H9 (cell line): ENCODE results near the gene TMEM272. TPM values are rescaled to one million over a fixed set of nuclear protein-coding genes. Genes with fewer than 3 reads are reported as not detected.

Experiments used
- DNase-seq: peaks from one replicate; pipeline ENCODE4 v3.0.0-alpha.2; 2017
- H2AFZ ChIP-seq: one replicate; pipeline ENCODE4 v1.6.1; 2013; ENCODE audit warnings: mild to moderate bottlenecking, low read length, control low read depth, moderate library complexity
- H2AK5ac ChIP-seq: 2 replicates; pipeline ENCODE4 v1.6.1; 2013; ENCODE audit warnings: low read length, control low read depth, mixed read lengths; ENCODE audit not compliant: insufficient read length
- H2BK120ac ChIP-seq: one replicate; pipeline ENCODE4 v1.6.1; 2013; ENCODE audit warnings: low read depth, mild to moderate bottlenecking, low read length, control low read depth, inconsistent platforms; ENCODE audit not compliant: poor library complexity, severe bottlenecking
- H2BK12ac ChIP-seq: 2 replicates; pipeline ENCODE4 v1.6.1; 2013; ENCODE audit warnings: low read length, control low read depth, mixed read lengths, low read depth; ENCODE audit not compliant: insufficient read length
- H2BK15ac ChIP-seq: 2 replicates; pipeline ENCODE4 v1.6.1; 2013; ENCODE audit warnings: low read depth, low read length, control low read depth
- H2BK20ac ChIP-seq: one replicate; pipeline ENCODE4 v1.6.1; 2013; ENCODE audit warnings: low read depth, mild to moderate bottlenecking, low read length, control low read depth, inconsistent platforms; ENCODE audit not compliant: poor library complexity, severe bottlenecking
- H2BK5ac ChIP-seq: 2 replicates; pipeline ENCODE4 v1.6.1; 2013; ENCODE audit warnings: low read length, control low read depth, mixed read lengths; ENCODE audit not compliant: insufficient read length
- H3K14ac ChIP-seq: 2 replicates; pipeline ENCODE4 v1.6.1; 2013; ENCODE audit warnings: low read length, control low read depth; ENCODE audit not compliant: insufficient read depth
- H3K18ac ChIP-seq: 2 replicates; pipeline ENCODE4 v1.6.1; 2013; ENCODE audit warnings: low read depth, mild to moderate bottlenecking, mixed read lengths, low read length, control low read depth; ENCODE audit not compliant: insufficient read length
- H3K23ac ChIP-seq: 2 replicates; pipeline ENCODE4 v1.6.1; 2013; ENCODE audit warnings: low read length, control low read depth, mixed read lengths, low read depth; ENCODE audit not compliant: insufficient read length
- H3K23me2 ChIP-seq: 2 replicates; pipeline ENCODE4 v1.6.1; 2013; ENCODE audit warnings: low read depth, mild to moderate bottlenecking, mixed read lengths, low read length, control low read depth; ENCODE audit not compliant: insufficient read length, poor library complexity, severe bottlenecking
- H3K27ac ChIP-seq: 2 replicates; pipeline ENCODE4 v1.5.1; 2013; ENCODE audit warnings: low read length, control low read depth, mixed read lengths, low read depth; ENCODE audit not compliant: insufficient read length
- H3K27me3 ChIP-seq: 2 replicates; pipeline ENCODE4 v1.6.1; 2013; ENCODE audit warnings: low read length, control low read depth, inconsistent platforms; ENCODE audit not compliant: insufficient read depth
- H3K4ac ChIP-seq: 2 replicates; pipeline ENCODE4 v1.6.1; 2013; ENCODE audit warnings: low read depth, mild to moderate bottlenecking, control low read depth, inconsistent platforms, low read length, moderate library complexity
- H3K4me1 ChIP-seq: 2 replicates; pipeline ENCODE4 v1.6.1; 2013; ENCODE audit warnings: low read length, control low read depth, inconsistent platforms; ENCODE audit not compliant: insufficient read depth
- H3K4me2 ChIP-seq: 2 replicates; pipeline ENCODE4 v1.6.1; 2013; ENCODE audit warnings: low read length, control low read depth, mixed read lengths; ENCODE audit not compliant: insufficient read length, insufficient read depth
- H3K56ac ChIP-seq: 2 replicates; pipeline ENCODE4 v1.6.1; 2013; ENCODE audit warnings: low read depth, mild to moderate bottlenecking, mixed read lengths, low read length, control low read depth; ENCODE audit not compliant: insufficient read length
- H3K79me1 ChIP-seq: 2 replicates; pipeline ENCODE4 v1.6.1; 2013; ENCODE audit warnings: low read depth, mild to moderate bottlenecking, moderate library complexity, low read length, control low read depth, inconsistent platforms; ENCODE audit not compliant: insufficient read depth, poor library complexity, severe bottlenecking
- H3K79me2 ChIP-seq: 2 replicates; pipeline ENCODE4 v1.6.1; 2013; ENCODE audit warnings: low read length, control low read depth, inconsistent platforms; ENCODE audit not compliant: insufficient read depth
- H3K9ac ChIP-seq: 2 replicates; pipeline ENCODE4 v1.6.1; 2013; ENCODE audit warnings: low read length, control low read depth, mixed read lengths; ENCODE audit not compliant: insufficient read length; ENCODE audit errors: extremely low read depth
- H3K9me3 ChIP-seq: one replicate; pipeline ENCODE4 v1.6.1; 2013; ENCODE audit warnings: low read depth, low read length, inconsistent platforms; ENCODE audit not compliant: control insufficient read depth
- H3T11ph ChIP-seq: one replicate; pipeline ENCODE4 v1.6.1; 2013; ENCODE audit warnings: mild to moderate bottlenecking, low read length, control low read depth, inconsistent platforms
- H4K20me1 ChIP-seq: one replicate; pipeline ENCODE4 v1.6.1; 2013; ENCODE audit not compliant: control insufficient read depth, insufficient read length, insufficient read depth
- H4K5ac ChIP-seq: 2 replicates; pipeline ENCODE4 v1.6.1; 2013; ENCODE audit warnings: low read depth, mild to moderate bottlenecking, mixed read lengths, low read length, control low read depth; ENCODE audit not compliant: insufficient read length
- H4K8ac ChIP-seq: replicated peaks from 2 replicates; pipeline ENCODE4 v1.6.1; 2013; ENCODE audit warnings: low read length, control low read depth, mixed read lengths, low read depth; ENCODE audit not compliant: insufficient read length
- H4K91ac ChIP-seq: 2 replicates; pipeline ENCODE4 v1.6.1; 2013; ENCODE audit warnings: low read depth, mild to moderate bottlenecking, moderate library complexity, mixed read lengths, low read length, control low read depth; ENCODE audit not compliant: insufficient read length
- H3K27ac Mint-ChIP-seq, 3 experiments: 2 replicates in 2 of 3; 3 replicates in 1 of 3; pipeline ENCODE4 v1.8.0; 2020 to 2021; ENCODE audit warnings: mixed read lengths in 3 of 3, mild to moderate bottlenecking in 1 of 3, moderate library complexity in 1 of 3
- H3K27me3 Mint-ChIP-seq: 2 replicates; pipeline ENCODE4 v1.8.0; 2021; ENCODE audit warnings: low read depth, mild to moderate bottlenecking, moderate library complexity, mixed read lengths
- H3K36me3 Mint-ChIP-seq, 3 experiments: 2 replicates in 2 of 3; 3 replicates in 1 of 3; pipeline ENCODE4 v1.8.0; 2020 to 2021; ENCODE audit warnings: low read depth in 3 of 3, mixed read lengths in 3 of 3; ENCODE audit not compliant: insufficient read depth in 1 of 3
- H3K4me1 Mint-ChIP-seq, 2 experiments: 2 replicates each; pipeline ENCODE4 v1.8.0; 2020; ENCODE audit warnings: mixed read lengths in 2 of 2
- H3K4me3 Mint-ChIP-seq, 2 experiments: 2 replicates in 1 of 2; 3 replicates in 1 of 2; pipeline ENCODE4 v1.8.0; 2020 to 2021; ENCODE audit warnings: mild to moderate bottlenecking in 2 of 2, mixed read lengths in 2 of 2, moderate library complexity in 1 of 2
- H3K9me3 Mint-ChIP-seq, 2 experiments: 2 replicates in 1 of 2; 3 replicates in 1 of 2; pipeline ENCODE4 v1.8.0; 2020; ENCODE audit warnings: mild to moderate bottlenecking in 2 of 2, mixed read lengths in 2 of 2, moderate library complexity in 1 of 2
- CTCF ChIP-seq: fragments of 200-600 bp; sonication (generic); conservative IDR thresholded peaks from 3 replicates; pipeline ENCODE4 v1.8.0; 2021; ENCODE audit warnings: antibody characterized with exemption, mild to moderate bottlenecking
- WGBS: extraction: QIAGEN DNeasy Blood & Tissue Kit; methylation state at CpG from one replicate; pipeline ENCODE4 v1.1.7; 2013; ENCODE audit warnings: missing lambda C conversion rate, low lambda C conversion rate, mixed read lengths; ENCODE audit not compliant: insufficient read length; ENCODE audit errors: extremely low coverage; 5-methylcytosine and 5-hydroxymethylcytosine counted together
- total RNA-seq: library from RNA; stranded (reverse); gene quantifications from 2 replicates; pipeline ENCODE4 v1.2.1, GENCODE V29; 2021

Gene TMEM272
- total RNA-seq, 1 experiment from 2014 or later, result not detected

DNA sequence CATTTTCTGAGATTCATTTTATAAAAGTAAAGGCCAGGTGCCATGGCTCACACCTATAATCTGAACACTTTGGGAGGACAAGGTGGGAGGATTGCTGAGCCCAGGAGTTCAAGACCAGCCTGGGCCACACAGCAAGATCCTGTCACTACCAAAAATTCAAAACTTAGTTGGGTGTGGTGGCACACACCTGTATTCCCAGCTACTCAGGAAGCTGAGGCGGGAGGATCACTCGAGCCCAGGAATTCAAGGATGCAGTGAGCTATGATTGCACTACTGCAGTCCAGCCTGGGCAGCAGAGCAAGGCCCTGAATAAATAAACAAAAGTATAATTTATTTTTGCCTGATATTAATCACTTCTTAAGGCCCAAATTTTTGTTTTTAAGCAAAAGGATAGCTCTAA, 81.5 kb downstream of the TMEM272 start:
- Histone ChIP-seq H4K20me1 (no peaks in the 10 kb centered on the region), H3K23me2 (no peaks in the 10 kb centered on the region), H2AK5ac (no peak overlapping the region), H3K56ac (no peak overlapping the region), H3K79me2 (peaks cover 2% of the 10 kb centered on the region; the same call in 1 of the 2 replicates), H3K27me3 (no peaks in the 10 kb centered on the region), H4K5ac (no peak overlapping the region), H2BK120ac (no peak overlapping the region), H3K4me2 (no peak overlapping the region), H3K9me3 (no peaks in the 10 kb centered on the region), H4K8ac (no peak overlapping the region), H3K4ac (no peak overlapping the region), H2BK20ac (no peak overlapping the region), H2BK15ac (no peak overlapping the region), H3K23ac (no peak overlapping the region), H2BK5ac (no peak overlapping the region), H3K18ac (no peak overlapping the region), H3K79me1 (no peaks in the 10 kb centered on the region), H3K9ac (no peak overlapping the region), H3K4me1 (0 out of 2 replicates have a peak, but pooled peaks cover 3% of the 10 kb centered on the region), H4K91ac (no peak overlapping the region), H2BK12ac (no peak overlapping the region), H3K27ac (no peak overlapping the region), H2AFZ (no peak overlapping the region), H3T11ph (no peak overlapping the region), H3K14ac (no peak overlapping the region)
- Mint-ChIP-seq H3K27ac (0 out of 7 replicates have a peak overlapping the region, but pooled peaks of 1 of the 3 experiments have one; percentile 11), H3K4me3 (no peak overlapping the region), H3K27me3 (no peaks in the 10 kb centered on the region), H3K9me3 (no peaks in the 10 kb centered on the region), H3K36me3 (peaks cover 8 to 50% (median 41%) of the 10 kb centered on the region in 3 experiments), H3K4me1 (peaks cover 13 to 17% of the 10 kb centered on the region in 2 experiments)
- DNase-seq, result no peak
- TF ChIP-seq CTCF, result no peak
- no CpG with 5 or more reads among the region's 2 CpGs for WGBS

Other genes starting within 250 kb of the TMEM272 start
- 8.8 and 11.1 TPM in 2 replicates for gene DHRS12, start 41.0 kb downstream of the TMEM272 start, total RNA-seq
- not detected in 2 replicates for gene CCDC70, start 16.8 kb upstream of the TMEM272 start, total RNA-seq
- 5.0 and 5.8 TPM in 2 replicates for gene ATP7B, start 166.3 kb upstream of the TMEM272 start, total RNA-seq
- 35.5 and 46.6 TPM in 2 replicates for gene ALG11, start 167.2 kb upstream of the TMEM272 start, total RNA-seq
- gene UTP14C, start 179.5 kb upstream of the TMEM272 start, total RNA-seq, result 19.8 and 21.4 TPM in 2 replicates